Activated T-helper 1 cell treated with anti-CD3 and anti-CD28 coated beads, Interleukin-12 subunit alpha, Interleukin-12 subunit beta, Interleukin-2, Interleukin-4 antibody, amounts not matched to agents 30 ng/mL and 10 ng/mL and 1 ng/mL, durations not matched to agents 14 hours and 24 hours and 36 hours (primary cell): ENCODE data around the gene NADK. TPM values are rescaled to one million over a fixed set of nuclear protein-coding genes. Genes with fewer than 3 reads are reported as not detected.

Experiments
- DNase-seq: peaks from one replicate; pipeline ENCODE4 v3.0.0; 2021; ENCODE audit warnings: low spot score
- H3K27ac Mint-ChIP-seq: one replicate; pipeline ENCODE4 v1.8.0; 2021; ENCODE audit warnings: mild to moderate bottlenecking, mixed read lengths
- H3K27me3 Mint-ChIP-seq: one replicate; pipeline ENCODE4 v1.8.0; 2022; ENCODE audit warnings: mild to moderate bottlenecking, moderate library complexity, mixed read lengths; ENCODE audit not compliant: insufficient read depth
- H3K36me3 Mint-ChIP-seq: one replicate; pipeline ENCODE4 v1.8.0; 2021; ENCODE audit warnings: low read depth, mixed read lengths
- H3K4me1 Mint-ChIP-seq: one replicate; pipeline ENCODE4 v1.8.0; 2021; ENCODE audit warnings: low read depth, mixed read lengths
- H3K4me3 Mint-ChIP-seq: one replicate; pipeline ENCODE4 v1.8.0; 2021; ENCODE audit warnings: mild to moderate bottlenecking, moderate library complexity, mixed read lengths
- H3K9me3 Mint-ChIP-seq: one replicate; pipeline ENCODE4 v1.8.0; 2021; ENCODE audit warnings: mixed read lengths
- intact Hi-C: fragments of 100-400 bp; cut with micrococcal nuclease; formaldehyde crosslinking; loops from one replicate; pipeline ENCODE4 v1.15.1; 2024
- total RNA-seq: library from RNA; stranded (reverse); gene quantifications from 2 replicates; pipeline ENCODE4 v1.2.3, GENCODE V29; 2022

NADK gene
- total RNA-seq, 1 donor from 2014 or later = 96.8 TPM

GRCh38 chr1:1768249-1768992 lies 9.8 kb downstream of the NADK start:
- DNase-seq = no peak
- H3K4me3 Mint-ChIP-seq = no peak overlapping the region
- H3K36me3 Mint-ChIP-seq = peaks cover 36% of the 10 kb centered on the region
- no peak overlapping the region for H3K27ac Mint-ChIP-seq
- no peaks in the 10 kb centered on the region for H3K27me3 Mint-ChIP-seq
- intact Hi-C loops = no loop called here
- no peaks in the 10 kb centered on the region for H3K4me1 Mint-ChIP-seq
- H3K9me3 Mint-ChIP-seq = peaks cover 11% of the 10 kb centered on the region

GRCh38 chr1:1764876-1765470 lies 13.3 kb downstream of the NADK start:
- intact Hi-C loops = no loop called here
- no peak for DNase-seq
- Mint-ChIP-seq H3K4me1 (no peaks in the 10 kb centered on the region), H3K4me3 (no peak overlapping the region), H3K36me3 (peaks cover 23% of the 10 kb centered on the region), H3K27ac (no peak overlapping the region), H3K9me3 (peaks cover 2% of the 10 kb centered on the region), H3K27me3 (no peaks in the 10 kb centered on the region)

- Mint-ChIP-seq H3K4me3 (no peak overlapping the region), H3K4me1 (no peaks in the 10 kb centered on the region), H3K27ac (no peak overlapping the region), H3K27me3 (no peaks in the 10 kb centered on the region), H3K36me3 (peaks cover 20% of the 10 kb centered on the region), H3K9me3 (no peaks in the 10 kb centered on the region)
- intact Hi-C loops = no loop called here
- DNase-seq = no peak
Observed at GRCh38 chr1:1763657-1764621, 14.3 kb downstream of the NADK start.

- Mint-ChIP-seq H3K27me3 (no peaks in the 10 kb centered on the region), H3K9me3 (no peaks in the 10 kb centered on the region), H3K36me3 (peaks cover 21% of the 10 kb centered on the region), H3K4me1 (no peaks in the 10 kb centered on the region), H3K4me3 (no peak overlapping the region), H3K27ac (no peak overlapping the region)
- intact Hi-C loops = no loop called here
- DNase-seq = no peak
Observed at GRCh38 chr1:1761504-1762376, 16.5 kb downstream of the NADK start.

GRCh38 chr1:1760715-1761114 lies 17.6 kb downstream of the NADK start:
- no peak overlapping the region for H3K27ac Mint-ChIP-seq
- H3K4me3 Mint-ChIP-seq = no peak overlapping the region
- H3K27me3 Mint-ChIP-seq = no peaks in the 10 kb centered on the region
- H3K9me3 Mint-ChIP-seq = no peaks in the 10 kb centered on the region
- no peaks in the 10 kb centered on the region for H3K4me1 Mint-ChIP-seq
- intact Hi-C loops = no loop called here
- no peak for DNase-seq
- peaks cover 24% of the 10 kb centered on the region for H3K36me3 Mint-ChIP-seq

GRCh38 chr1:1760345-1760650 lies 18.0 kb downstream of the NADK start:
- Mint-ChIP-seq H3K4me3 (no peak overlapping the region), H3K4me1 (no peaks in the 10 kb centered on the region), H3K27me3 (no peaks in the 10 kb centered on the region), H3K27ac (no peak overlapping the region), H3K36me3 (peaks cover 25% of the 10 kb centered on the region), H3K9me3 (no peaks in the 10 kb centered on the region)
- DNase-seq = no peak
- intact Hi-C loops = no loop called here

GRCh38 chr1:1759456-1760344 lies 18.6 kb downstream of the NADK start:
- DNase-seq = no peak
- Mint-ChIP-seq H3K4me1 (no peaks in the 10 kb centered on the region), H3K4me3 (no peak overlapping the region), H3K9me3 (no peaks in the 10 kb centered on the region), H3K36me3 (peaks cover 27% of the 10 kb centered on the region), H3K27me3 (no peaks in the 10 kb centered on the region), H3K27ac (no peak overlapping the region)
- intact Hi-C loops = no loop called here

GRCh38 chr1:1758692-1759455 lies 19.4 kb downstream of the NADK start:
- no peaks in the 10 kb centered on the region for H3K27me3 Mint-ChIP-seq
- peaks cover 27% of the 10 kb centered on the region for H3K36me3 Mint-ChIP-seq
- intact Hi-C loops = no loop called here
- H3K4me3 Mint-ChIP-seq = no peak overlapping the region
- no peaks in the 10 kb centered on the region for H3K9me3 Mint-ChIP-seq
- H3K4me1 Mint-ChIP-seq = no peaks in the 10 kb centered on the region
- DNase-seq = no peak
- H3K27ac Mint-ChIP-seq = no peak overlapping the region

GRCh38 chr1:1758059-1758621 lies 20.1 kb downstream of the NADK start:
- Mint-ChIP-seq H3K27ac (no peak overlapping the region), H3K27me3 (no peaks in the 10 kb centered on the region), H3K9me3 (no peaks in the 10 kb centered on the region), H3K4me1 (no peaks in the 10 kb centered on the region), H3K4me3 (no peak overlapping the region), H3K36me3 (peaks cover 27% of the 10 kb centered on the region)
- DNase-seq = no peak
- intact Hi-C loops = no loop called here

GRCh38 chr1:1757422-1758058 lies 20.7 kb downstream of the NADK start:
- no peaks in the 10 kb centered on the region for H3K4me1 Mint-ChIP-seq
- intact Hi-C loops = no loop called here
- no peak overlapping the region for H3K27ac Mint-ChIP-seq
- H3K27me3 Mint-ChIP-seq = no peaks in the 10 kb centered on the region
- no peaks in the 10 kb centered on the region for H3K9me3 Mint-ChIP-seq
- H3K4me3 Mint-ChIP-seq = no peak overlapping the region
- H3K36me3 Mint-ChIP-seq = peaks cover 27% of the 10 kb centered on the region
- DNase-seq = no peak
